HUES48 (cell line): ENCODE results near the gene KNTC1.
"Not testable (repeated sequence)": the region's sequence is repeated elsewhere in the genome, so short reads cannot be mapped to it uniquely, and the experiment has no call there.

Experiments
- H3K27ac ChIP-seq: one replicate; pipeline ENCODE4 v1.7.0; 2013; ENCODE audit warnings: low read depth, low read length, inconsistent platforms
- H3K27me3 ChIP-seq: 2 replicates; pipeline ENCODE4 v1.6.1; 2013; ENCODE audit warnings: mild to moderate bottlenecking, low read length; ENCODE audit not compliant: control insufficient read depth, insufficient read depth
- H3K36me3 ChIP-seq: 2 replicates; pipeline ENCODE4 v1.6.1; 2013; ENCODE audit warnings: low read length; ENCODE audit not compliant: control insufficient read depth, insufficient read depth
- H3K4me1 ChIP-seq: 2 replicates; pipeline ENCODE4 v1.6.1; 2013; ENCODE audit warnings: mild to moderate bottlenecking, low read length; ENCODE audit not compliant: control insufficient read depth, insufficient read depth
- H3K4me3 ChIP-seq: 2 replicates; pipeline ENCODE4 v1.5.1; 2013; ENCODE audit warnings: mild to moderate bottlenecking, low read depth, low read length
- H3K9ac ChIP-seq: 2 replicates; pipeline ENCODE4 v1.6.1; 2013; ENCODE audit warnings: mild to moderate bottlenecking, low read depth, low read length, moderate library complexity
- H3K9me3 ChIP-seq: 2 replicates; pipeline ENCODE4 v1.6.1; 2013; ENCODE audit warnings: low read length; ENCODE audit not compliant: control insufficient read depth, insufficient read depth

KNTC1 gene

GRCh38 chr12:122513028-122513427 lies 14.0 kb upstream of the KNTC1 start:
- peaks cover 100% of the 10 kb centered on the region for H3K36me3 ChIP-seq

GRCh38 chr12:122513660-122514059 lies 13.4 kb upstream of the KNTC1 start:
- Histone ChIP-seq H3K27ac (no peak overlapping the region), H3K36me3 (peaks cover 100% of the 10 kb centered on the region), H3K4me1 (no peaks in the 10 kb centered on the region), H3K4me3 (no peak overlapping the region), H3K9me3 (no peaks in the 10 kb centered on the region), H3K27me3 (no peaks in the 10 kb centered on the region), H3K9ac (no peak overlapping the region)

More at GRCh38 chr12:122513028-122513427, 14.0 kb upstream of the KNTC1 start:
- H3K9ac ChIP-seq, H3K9me3 ChIP-seq, H3K4me1 ChIP-seq, H3K27me3 ChIP-seq, H3K4me3 ChIP-seq, H3K27ac ChIP-seq: not testable (repeated sequence)

GRCh38 chr12:122515275-122515674 lies 11.8 kb upstream of the KNTC1 start:
- Histone ChIP-seq H3K4me3 (no peak overlapping the region), H3K9me3 (no peaks in the 10 kb centered on the region), H3K27me3 (no peaks in the 10 kb centered on the region), H3K27ac (no peak overlapping the region), H3K9ac (no peak overlapping the region), H3K36me3 (peaks cover 100% of the 10 kb centered on the region), H3K4me1 (no peaks in the 10 kb centered on the region)

- H3K9me3 ChIP-seq = no peaks in the 10 kb centered on the region
- H3K4me3 ChIP-seq = no peak overlapping the region
- no peak overlapping the region for H3K9ac ChIP-seq
- peaks cover 100% of the 10 kb centered on the region for H3K36me3 ChIP-seq
- H3K4me1 ChIP-seq = no peaks in the 10 kb centered on the region
- H3K27me3 ChIP-seq = no peaks in the 10 kb centered on the region
- no peak overlapping the region for H3K27ac ChIP-seq
Observed at GRCh38 chr12:122516544-122517361, 10.3 kb upstream of the KNTC1 start.

GRCh38 chr12:122517877-122518276 lies 9.2 kb upstream of the KNTC1 start:
- peaks cover 100% of the 10 kb centered on the region for H3K36me3 ChIP-seq
- H3K27me3 ChIP-seq = no peaks in the 10 kb centered on the region
- no peak overlapping the region for H3K4me3 ChIP-seq
- H3K9ac ChIP-seq = no peak overlapping the region
- peak overlapping the region; percentile 1 for H3K27ac ChIP-seq
- no peaks in the 10 kb centered on the region; the same call in 1 of the 2 replicates for H3K4me1 ChIP-seq
- no peaks in the 10 kb centered on the region for H3K9me3 ChIP-seq

- no peaks in the 10 kb centered on the region for H3K9me3 ChIP-seq
- H3K36me3 ChIP-seq = peaks cover 100% of the 10 kb centered on the region
- H3K4me1 ChIP-seq = peaks cover 6% of the 10 kb centered on the region
- no peak overlapping the region for H3K9ac ChIP-seq
- H3K4me3 ChIP-seq = no peak overlapping the region
- no peaks in the 10 kb centered on the region for H3K27me3 ChIP-seq
- H3K27ac ChIP-seq = no peak overlapping the region
Observed at GRCh38 chr12:122518908-122519307, 8.1 kb upstream of the KNTC1 start.

- no peaks in the 10 kb centered on the region for H3K27me3 ChIP-seq
- no peaks in the 10 kb centered on the region for H3K9me3 ChIP-seq
- peaks cover 11% of the 10 kb centered on the region for H3K4me1 ChIP-seq
- H3K36me3 ChIP-seq = peaks cover 100% of the 10 kb centered on the region
- H3K9ac ChIP-seq = no peak overlapping the region
- H3K4me3 ChIP-seq = no peak overlapping the region
- H3K27ac ChIP-seq = no peak overlapping the region
Observed at GRCh38 chr12:122519418-122519817, 7.6 kb upstream of the KNTC1 start.

- H3K4me3 ChIP-seq = no peak overlapping the region
- no peak overlapping the region for H3K27ac ChIP-seq
- no peak overlapping the region for H3K9ac ChIP-seq
- H3K36me3 ChIP-seq = peaks cover 92% of the 10 kb centered on the region
- no peaks in the 10 kb centered on the region for H3K9me3 ChIP-seq
- peaks cover 15% of the 10 kb centered on the region for H3K4me1 ChIP-seq
- H3K27me3 ChIP-seq = no peaks in the 10 kb centered on the region
Observed at GRCh38 chr12:122520676-122521075, 6.4 kb upstream of the KNTC1 start.

- no peak overlapping the region for H3K27ac ChIP-seq
- H3K9ac ChIP-seq = no peak overlapping the region
- peaks cover 66% of the 10 kb centered on the region for H3K36me3 ChIP-seq
- H3K4me3 ChIP-seq = peak overlapping the region; percentile 71; the same call in 1 of the 2 replicates
- no peaks in the 10 kb centered on the region for H3K27me3 ChIP-seq
- H3K4me1 ChIP-seq = peaks cover 17% of the 10 kb centered on the region
- no peaks in the 10 kb centered on the region for H3K9me3 ChIP-seq
Observed at GRCh38 chr12:122523280-122523679, 3.8 kb upstream of the KNTC1 start.

GRCh38 chr12:122523846-122524718 lies 3.0 kb upstream of the KNTC1 start:
- H3K36me3 ChIP-seq = peaks cover 66% of the 10 kb centered on the region
- H3K4me1 ChIP-seq = peaks cover 19% of the 10 kb centered on the region
- H3K27me3 ChIP-seq = no peaks in the 10 kb centered on the region
- H3K9ac ChIP-seq = peak overlapping the region; percentile 48
- H3K27ac ChIP-seq = peak overlapping the region; percentile 14
- peak overlapping the region; percentile 71 for H3K4me3 ChIP-seq
- no peaks in the 10 kb centered on the region for H3K9me3 ChIP-seq

- Histone ChIP-seq H3K27me3 (no peaks in the 10 kb centered on the region), H3K4me3 (peak overlapping the region; percentile 87), H3K27ac (peak overlapping the region; percentile 97), H3K9ac (peak overlapping the region; percentile 92), H3K36me3 (peaks cover 59% of the 10 kb centered on the region), H3K9me3 (no peaks in the 10 kb centered on the region), H3K4me1 (peaks cover 19% of the 10 kb centered on the region)
Observed at GRCh38 chr12:122527478-122527944, 462 bp downstream of the KNTC1 start.
